Activated naive CD4-positive, alpha-beta T cell treated with anti-CD3 and anti-CD28 coated beads, Interleukin-2, amount 50 U/mL, for 16 hours (primary cell): Measurements from ENCODE around the gene TMEM151B.

Source experiments
- DNase-seq: peaks from one replicate; pipeline ENCODE4 v3.0.0-alpha.2; 2020

The TMEM151B gene

GRCh38 chr6:44265722-44266233, 4.5 kb upstream of the TMEM151B start:
- no peak for DNase-seq

- no peak for DNase-seq
These were observed 3.9 kb upstream of the TMEM151B start for GRCh38 chr6:44266347-44266746.

- no peak for DNase-seq
These were observed 3.0 kb upstream of the TMEM151B start for GRCh38 chr6:44267252-44267651.

DNA sequence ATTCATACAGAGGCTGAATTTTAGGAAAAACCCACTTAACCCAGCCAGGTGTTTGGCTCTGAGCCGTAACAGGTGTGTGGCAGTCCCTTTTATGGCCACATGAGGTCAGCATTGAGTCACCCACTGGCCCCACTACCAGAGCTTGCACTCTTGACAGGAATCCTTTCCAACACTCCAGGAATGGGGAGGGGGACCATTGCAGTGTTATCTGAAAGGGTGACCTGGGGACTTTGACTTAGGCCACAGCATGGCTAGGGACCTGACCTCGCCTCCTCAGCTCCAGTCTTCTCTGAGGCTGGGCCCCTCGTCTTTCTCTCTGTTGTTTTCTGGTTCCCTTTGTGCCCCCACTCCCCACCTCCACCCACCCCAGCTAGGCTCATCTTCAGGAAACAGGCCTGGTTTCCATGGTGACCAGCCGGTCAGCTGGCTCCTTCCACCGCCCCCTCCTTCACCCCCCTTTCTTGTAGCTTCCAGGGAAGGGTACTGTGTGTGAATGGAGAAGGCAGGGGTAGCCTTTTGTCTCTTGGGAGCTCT, 2.1 kb upstream of the TMEM151B start:
- peak; percentile 62 for DNase-seq

GRCh38 chr6:44269178-44269920, 901 bp upstream of the TMEM151B start:
- no peak for DNase-seq

GRCh38 chr6:44270526-44271405, 516 bp downstream of the TMEM151B start:
- no peak for DNase-seq

DNA sequence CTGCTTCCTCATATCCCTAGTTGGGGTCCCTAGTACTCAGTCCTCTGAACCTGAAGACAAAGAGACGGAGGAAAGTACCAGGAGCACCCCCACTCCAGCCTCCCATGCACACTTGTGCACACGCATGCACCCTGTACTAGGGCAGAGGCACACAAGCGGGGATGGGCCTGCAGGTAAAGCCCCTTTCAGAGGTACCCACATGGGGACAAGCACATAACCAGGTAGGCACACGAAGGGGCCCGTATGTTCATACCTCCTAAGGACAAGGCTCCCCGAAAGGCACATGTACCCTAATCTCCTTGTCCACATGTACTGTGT, 1.1 kb downstream of the TMEM151B start:
- DNase-seq: no peak

GRCh38 chr6:44271914-44272313, 1.7 kb downstream of the TMEM151B start:
- no peak for DNase-seq

- no peak for DNase-seq
These were observed 2.3 kb downstream of the TMEM151B start for GRCh38 chr6:44272529-44272928.

- no peak for DNase-seq
These were observed 2.8 kb downstream of the TMEM151B start for GRCh38 chr6:44272999-44273566.

DNA sequence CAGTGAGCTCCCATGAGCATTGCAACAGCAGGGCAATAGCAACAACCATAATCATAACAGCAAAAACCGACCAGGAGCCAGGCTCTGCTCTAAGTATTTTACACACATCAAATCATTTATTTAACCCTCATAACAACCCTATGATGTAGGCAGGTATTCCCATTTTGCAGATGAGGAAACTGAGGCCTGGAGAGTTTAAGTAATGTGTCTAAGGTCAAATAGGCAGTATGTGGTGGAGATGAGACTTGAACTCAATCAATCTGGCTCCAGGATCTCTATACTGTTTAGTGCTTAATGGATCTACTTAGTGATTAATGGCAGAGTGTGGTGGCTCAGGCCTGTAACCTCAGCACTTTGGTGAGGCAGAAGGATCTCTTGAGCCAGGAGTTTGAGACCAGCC, 3.4 kb downstream of the TMEM151B start:
- no peak for DNase-seq

DNA sequence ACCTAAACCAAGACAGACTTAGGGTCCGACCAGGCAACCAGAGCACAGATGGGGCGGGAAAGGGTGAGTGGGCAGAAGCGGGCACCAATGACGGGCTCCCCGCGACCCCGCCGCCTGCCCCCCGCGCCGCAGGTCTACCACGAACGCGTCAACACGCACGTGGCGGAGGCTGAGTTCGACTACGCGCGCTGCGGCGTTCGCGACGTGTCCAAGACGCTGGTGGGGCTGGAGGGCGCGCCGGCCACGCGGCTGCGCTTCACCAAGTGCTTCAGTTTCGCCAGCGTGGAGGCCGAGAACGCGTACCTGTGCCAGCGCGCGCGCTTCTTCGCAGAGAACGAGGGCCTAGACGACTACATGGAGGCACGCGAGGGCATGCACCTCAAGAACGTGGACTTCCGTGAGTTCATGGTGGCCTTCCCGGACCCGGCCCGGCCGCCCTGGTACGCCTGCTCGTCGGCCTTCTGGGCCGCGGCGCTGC, 5.1 kb downstream of the TMEM151B start:
- no peak for DNase-seq

GRCh38 chr6:44275749-44276648, 5.7 kb downstream of the TMEM151B start:
- DNase-seq: peak; percentile 50

DNA sequence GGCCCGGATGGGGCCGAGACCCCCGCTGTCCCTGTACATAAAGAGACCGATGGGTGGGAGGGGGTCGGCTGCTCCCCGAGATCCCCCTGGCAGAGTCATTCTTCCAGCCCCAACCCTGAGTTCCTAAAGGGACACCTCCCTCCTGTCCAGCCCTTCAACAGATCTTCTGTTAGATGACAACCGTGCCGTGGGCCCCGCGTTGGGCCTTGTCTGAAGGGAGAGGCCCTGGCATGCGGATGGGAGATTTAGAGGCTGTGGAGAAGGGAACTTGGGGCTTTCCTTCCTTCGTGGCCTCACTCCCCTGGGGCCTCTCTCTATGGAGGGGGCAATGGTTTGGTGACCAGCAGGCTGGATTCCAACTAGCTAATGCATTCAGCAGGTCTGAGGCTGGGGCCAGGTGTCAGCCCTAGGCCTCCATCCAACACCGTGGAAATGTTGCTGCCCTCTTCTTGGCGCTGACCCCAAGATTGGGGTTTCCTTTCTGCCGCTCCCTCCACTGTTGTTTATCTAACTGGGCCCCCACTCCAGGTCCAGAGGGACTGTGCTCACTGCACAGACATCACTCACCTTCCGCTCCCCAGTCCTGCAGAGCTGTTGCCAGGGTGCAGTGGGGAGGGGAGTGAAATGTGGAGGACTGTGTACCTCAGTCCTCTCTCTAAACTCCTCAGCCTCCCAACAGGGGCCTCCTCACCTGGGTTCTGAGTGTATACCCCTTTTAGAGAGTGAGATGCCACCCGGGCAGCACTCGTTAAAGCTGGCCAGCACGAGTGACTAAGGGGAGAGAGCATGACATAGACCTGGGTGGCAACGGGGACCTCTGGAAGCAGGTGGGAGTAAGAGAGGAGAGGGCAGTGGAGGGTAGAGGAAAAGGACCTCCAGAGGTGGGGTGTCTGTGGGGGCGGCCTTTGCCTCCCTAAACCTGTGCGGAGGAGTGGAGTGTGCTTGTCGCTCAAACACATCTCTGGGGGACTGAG, 6.7 kb downstream of the TMEM151B start:
- DNase-seq: no peak

DNA sequence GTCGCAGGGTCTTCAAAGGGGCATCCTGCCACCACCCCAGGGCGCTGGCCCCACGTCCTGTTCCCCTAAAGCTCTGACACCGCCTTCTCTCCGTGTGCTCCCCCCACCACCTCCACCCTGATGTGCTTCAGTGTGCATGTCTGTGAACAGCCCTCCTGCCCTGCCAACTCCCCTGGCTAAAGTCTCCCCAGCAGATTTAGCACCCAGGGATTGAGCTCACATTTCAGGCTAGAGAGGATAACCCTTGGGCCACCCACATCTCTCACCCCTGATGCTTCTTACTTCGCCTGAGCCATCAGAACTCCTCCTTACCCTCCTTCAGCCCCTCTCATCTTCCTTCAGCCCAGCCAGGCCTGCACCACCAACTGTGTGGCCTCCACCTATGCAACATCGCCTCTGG, 7.5 kb downstream of the TMEM151B start:
- DNase-seq: no peak

DNA sequence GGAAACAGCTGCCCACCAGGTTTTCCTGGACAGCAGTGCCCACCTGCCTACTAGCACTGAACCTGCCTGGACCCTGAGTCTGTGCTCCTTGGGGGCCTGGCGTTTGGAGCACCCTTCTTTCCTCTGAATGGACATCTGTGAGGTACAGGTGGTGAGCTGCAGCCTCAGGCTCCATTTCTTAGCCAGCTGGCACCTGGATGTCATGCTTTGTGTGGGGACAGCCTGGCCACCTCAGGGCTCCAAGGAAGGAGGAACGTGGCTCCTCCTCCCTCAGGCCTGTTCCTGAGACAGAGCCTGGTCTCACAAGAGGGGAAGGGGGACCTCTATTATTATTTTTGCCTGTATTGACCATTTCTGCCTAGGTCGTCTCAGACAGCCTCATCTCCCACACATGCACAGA, 8.1 kb downstream of the TMEM151B start:
- no peak for DNase-seq

DNA sequence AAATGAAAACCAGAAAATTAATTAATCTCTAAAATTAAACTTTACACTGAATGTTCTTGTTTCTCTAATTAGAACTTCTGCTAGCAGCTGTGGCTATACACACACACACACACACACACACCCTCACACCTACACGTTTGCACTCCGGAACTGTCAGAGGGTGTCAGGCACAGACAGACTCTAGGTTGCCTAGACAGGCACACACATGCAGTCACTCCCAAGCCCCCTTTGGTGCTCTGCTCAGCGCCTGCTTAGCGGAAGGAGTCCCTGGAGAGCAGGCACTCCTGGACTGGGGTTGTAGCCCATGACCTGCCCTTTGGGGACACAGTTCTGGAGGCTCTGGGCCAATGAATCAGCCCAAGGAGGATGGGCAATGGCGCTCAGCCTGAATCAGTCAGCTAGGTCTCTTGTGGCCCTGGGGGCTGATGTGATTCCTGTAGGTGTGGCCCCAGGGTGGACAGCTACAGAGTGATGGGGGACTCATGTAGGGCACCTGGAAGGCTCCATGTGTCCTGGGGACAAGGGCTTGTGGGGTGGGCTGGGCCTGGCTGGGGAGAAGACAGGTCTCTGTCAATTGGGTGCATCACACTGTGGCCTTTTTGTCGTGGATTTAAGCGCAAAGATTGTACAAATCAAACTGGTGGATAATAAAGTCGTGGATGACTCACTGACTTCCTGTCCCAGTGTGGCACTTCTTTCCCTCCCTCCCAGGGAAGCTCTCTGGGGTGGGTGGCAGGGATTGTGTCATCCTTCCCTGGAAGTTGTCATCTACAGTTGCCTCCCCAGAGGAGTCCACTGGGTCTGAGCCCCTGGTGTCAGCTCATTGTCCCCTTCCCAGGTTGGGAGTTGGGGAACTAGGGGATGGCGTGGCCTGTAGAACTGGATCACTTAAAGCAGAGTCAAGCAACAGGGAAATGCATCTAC, 8.8 kb downstream of the TMEM151B start:
- no peak for DNase-seq

GRCh38 chr6:44284121-44284520, 13.9 kb downstream of the TMEM151B start:
- DNase-seq: no peak

DNA sequence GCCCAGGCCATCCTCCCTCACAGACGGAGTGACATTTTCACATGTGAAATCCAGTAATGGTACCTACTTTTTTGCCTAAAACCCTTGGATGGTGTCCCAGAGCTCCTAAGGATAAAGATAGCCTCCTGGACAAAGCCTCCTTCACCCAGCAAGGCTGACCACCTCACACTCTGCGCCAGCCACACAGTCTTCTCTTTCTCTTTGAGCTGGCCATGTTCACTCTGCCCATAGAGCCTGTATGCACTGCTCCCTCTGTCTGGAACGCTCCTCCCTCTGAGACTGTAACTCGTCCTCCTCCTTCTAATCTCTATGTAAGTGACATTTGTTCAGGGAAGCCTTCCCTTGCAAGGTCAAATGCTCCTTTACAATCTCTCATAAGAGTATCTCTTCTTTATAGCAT, 14.6 kb downstream of the TMEM151B start:
- DNase-seq: no peak
